DOHH2 (cell line): ENCODE measurements around the gene GDAP2.

ENCODE experiments used
- H3F3A ChIP-seq: fragments of 200-600 bp; sonication (generic), shearing (Covaris generic); 2 replicates; pipeline ENCODE4 v1.6.0; 2016; ENCODE audit warnings: antibody characterized with exemption, mild to moderate bottlenecking; ENCODE audit not compliant: control insufficient read depth, insufficient read depth
- H3K27ac ChIP-seq: fragments of 200-600 bp; sonication (generic); 2 replicates; pipeline ENCODE4 v1.5.1; 2014; ENCODE audit warnings: low read depth, mild to moderate bottlenecking, low read length, moderate library complexity
- H3K27me3 ChIP-seq: fragments of 200-600 bp; sonication (generic); 2 replicates; pipeline ENCODE4 v1.6.1; 2014; ENCODE audit warnings: mild to moderate bottlenecking, low read length, mixed read lengths; ENCODE audit not compliant: control insufficient read depth
- H3K36me3 ChIP-seq: fragments of 200-600 bp; sonication (generic); 2 replicates; pipeline ENCODE4 v1.6.1; 2014; ENCODE audit warnings: mild to moderate bottlenecking, low read length, moderate library complexity, mixed read lengths; ENCODE audit not compliant: control insufficient read depth
- H3K4me1 ChIP-seq: fragments of 200-600 bp; sonication (generic); 2 replicates; pipeline ENCODE4 v1.6.1; 2014; ENCODE audit warnings: mild to moderate bottlenecking, low read length, mixed read lengths; ENCODE audit not compliant: control insufficient read depth
- H3K4me2 ChIP-seq: fragments of 200-600 bp; sonication (generic); 2 replicates; pipeline ENCODE4 v1.6.0; 2014; ENCODE audit warnings: mild to moderate bottlenecking, low read length, moderate library complexity
- H3K4me3 ChIP-seq: fragments of 200-600 bp; sonication (generic); 2 replicates; pipeline ENCODE4 v1.5.1; 2014; ENCODE audit warnings: mild to moderate bottlenecking, low read length, mixed read lengths
- H3K79me2 ChIP-seq: fragments of 200-600 bp; sonication (generic); 2 replicates; pipeline ENCODE4 v1.6.1; 2014; ENCODE audit warnings: mild to moderate bottlenecking, low read length, mixed read lengths; ENCODE audit not compliant: control insufficient read depth
- H3K9me2 ChIP-seq: fragments of 200-600 bp; sonication (generic); replicated peaks from 2 replicates; pipeline ENCODE4 v1.6.1; 2014; ENCODE audit warnings: mild to moderate bottlenecking, low read length, mixed read lengths; ENCODE audit not compliant: control insufficient read depth
- H3K9me3 ChIP-seq: fragments of 200-600 bp; sonication (generic); 2 replicates; pipeline ENCODE4 v1.6.1; 2014; ENCODE audit warnings: antibody characterized with exemption, low read length, mixed read lengths; ENCODE audit not compliant: control insufficient read depth, insufficient read depth
- H4K20me1 ChIP-seq: fragments of 200-600 bp; sonication (generic); 2 replicates; pipeline ENCODE4 v1.6.0; 2014; ENCODE audit warnings: low read depth, mild to moderate bottlenecking, antibody characterized with exemption, low read length, moderate library complexity; ENCODE audit not compliant: control insufficient read depth, insufficient read depth
- EZH2phosphoT487 ChIP-seq: fragments of 200-600 bp; sonication (generic); IDR thresholded peaks from 2 replicates; pipeline ENCODE4 v1.6.1; 2017; ENCODE audit warnings: borderline replicate concordance, mild to moderate bottlenecking, antibody characterized with exemption, low read length, moderate library complexity, mixed read lengths
- TF ChIP-seq, protein P1 (sequence below): fragments of 200-600 bp; sonication (generic); IDR thresholded peaks from one replicate; pipeline ENCODE4 v1.5.1; 2014; ENCODE audit warnings: antibody characterized with exemption, mild to moderate bottlenecking, low read depth, low read length; ENCODE audit not compliant: poor library complexity, severe bottlenecking

GDAP2 gene

DNA sequence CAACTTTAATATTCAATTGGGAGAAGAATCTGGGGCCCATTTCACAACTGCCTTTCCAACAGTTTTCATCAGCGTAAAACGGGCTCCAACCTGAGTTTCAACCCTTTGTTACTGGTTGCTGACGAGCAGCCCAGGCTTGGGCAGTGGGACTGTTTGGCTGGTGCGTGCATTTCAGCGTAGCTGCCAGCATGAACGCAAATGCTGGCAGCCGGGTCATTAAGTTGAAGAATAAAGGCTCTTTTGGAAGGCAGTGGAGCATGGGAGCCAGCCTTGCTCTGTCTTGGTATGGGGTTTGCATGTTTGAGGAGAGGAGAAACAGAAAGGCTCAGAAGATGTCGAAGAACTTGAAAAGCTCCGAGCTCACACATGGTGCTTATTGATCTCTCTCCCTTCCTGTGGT lies 40.8 kb upstream of the GDAP2 start:
- Histone ChIP-seq H3K79me2 (no peaks in the 10 kb centered on the region), H3F3A (no peaks in the 10 kb centered on the region), H3K27me3 (peaks cover 8% of the 10 kb centered on the region), H3K4me3 (no peak overlapping the region), H4K20me1 (no peaks in the 10 kb centered on the region), H3K36me3 (no peaks in the 10 kb centered on the region), H3K4me1 (no peaks in the 10 kb centered on the region), H3K9me2 (no peaks in the 10 kb centered on the region), H3K9me3 (no peaks in the 10 kb centered on the region), H3K4me2 (no peak overlapping the region), H3K27ac (no peak overlapping the region)
- TF ChIP-seq EZH2phosphoT487: no peak
- TF ChIP-seq, protein P1, sequence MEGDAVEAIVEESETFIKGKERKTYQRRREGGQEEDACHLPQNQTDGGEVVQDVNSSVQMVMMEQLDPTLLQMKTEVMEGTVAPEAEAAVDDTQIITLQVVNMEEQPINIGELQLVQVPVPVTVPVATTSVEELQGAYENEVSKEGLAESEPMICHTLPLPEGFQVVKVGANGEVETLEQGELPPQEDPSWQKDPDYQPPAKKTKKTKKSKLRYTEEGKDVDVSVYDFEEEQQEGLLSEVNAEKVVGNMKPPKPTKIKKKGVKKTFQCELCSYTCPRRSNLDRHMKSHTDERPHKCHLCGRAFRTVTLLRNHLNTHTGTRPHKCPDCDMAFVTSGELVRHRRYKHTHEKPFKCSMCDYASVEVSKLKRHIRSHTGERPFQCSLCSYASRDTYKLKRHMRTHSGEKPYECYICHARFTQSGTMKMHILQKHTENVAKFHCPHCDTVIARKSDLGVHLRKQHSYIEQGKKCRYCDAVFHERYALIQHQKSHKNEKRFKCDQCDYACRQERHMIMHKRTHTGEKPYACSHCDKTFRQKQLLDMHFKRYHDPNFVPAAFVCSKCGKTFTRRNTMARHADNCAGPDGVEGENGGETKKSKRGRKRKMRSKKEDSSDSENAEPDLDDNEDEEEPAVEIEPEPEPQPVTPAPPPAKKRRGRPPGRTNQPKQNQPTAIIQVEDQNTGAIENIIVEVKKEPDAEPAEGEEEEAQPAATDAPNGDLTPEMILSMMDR: no peak

DNA sequence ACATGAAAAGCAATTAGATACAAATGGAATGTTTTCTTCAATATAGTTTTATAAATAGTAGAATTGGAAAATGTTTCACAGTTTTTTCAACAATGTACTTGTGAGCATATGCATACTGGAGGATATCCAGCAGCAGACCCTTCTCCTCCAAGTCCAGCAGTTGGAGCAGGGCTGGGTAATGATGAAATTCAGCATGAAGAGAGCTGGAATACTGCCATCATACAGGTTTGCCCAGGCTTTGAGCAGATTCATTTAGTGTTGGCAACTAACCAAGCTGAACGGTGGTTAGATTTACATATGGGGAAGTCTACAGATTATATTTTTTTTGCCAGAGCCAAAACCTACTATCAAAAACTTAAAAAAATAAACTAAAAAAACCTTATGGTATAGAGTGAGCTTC lies 38.5 kb upstream of the GDAP2 start:
- H3K36me3 ChIP-seq: peaks cover under 1% of the 10 kb centered on the region; the same call in 1 of the 2 replicates
- no peaks in the 10 kb centered on the region for H4K20me1 ChIP-seq
- H3K4me3 ChIP-seq: no peak overlapping the region
- H3K9me2 ChIP-seq: no peaks in the 10 kb centered on the region
- peaks cover under 1% of the 10 kb centered on the region; the same call in 1 of the 2 replicates for H3K27me3 ChIP-seq
- no peaks in the 10 kb centered on the region for H3K9me3 ChIP-seq
- H3K27ac ChIP-seq: no peak overlapping the region
- no peak for TF ChIP-seq EZH2phosphoT487
- TF ChIP-seq, protein P1: no peak
- H3F3A ChIP-seq: no peaks in the 10 kb centered on the region
- no peaks in the 10 kb centered on the region for H3K79me2 ChIP-seq
- H3K4me2 ChIP-seq: no peak overlapping the region
- H3K4me1 ChIP-seq: no peaks in the 10 kb centered on the region

DNA sequence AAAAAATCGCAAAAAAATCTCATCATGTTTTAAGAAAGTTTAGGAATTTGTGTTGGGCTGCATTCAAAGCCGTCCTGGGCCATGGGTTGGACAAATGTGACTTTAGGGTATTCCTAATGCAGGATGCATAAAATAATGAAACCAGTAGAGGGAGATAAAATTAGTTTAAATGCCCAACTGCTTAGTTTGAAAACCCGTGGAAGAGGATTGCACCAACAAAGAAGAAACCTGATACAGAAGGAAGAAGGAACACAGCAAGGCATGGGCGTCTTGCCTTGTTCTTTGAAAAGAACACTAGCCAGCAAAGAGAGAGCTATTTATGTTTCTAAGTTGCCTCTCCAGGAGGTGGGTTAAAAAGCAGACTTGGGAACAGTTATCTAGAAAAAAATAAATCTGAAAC lies 38.1 kb upstream of the GDAP2 start:
- Histone ChIP-seq H3K79me2 (no peaks in the 10 kb centered on the region), H3K9me2 (no peaks in the 10 kb centered on the region), H3K4me3 (no peak overlapping the region), H3K27ac (no peak overlapping the region), H3F3A (no peaks in the 10 kb centered on the region), H3K4me1 (no peaks in the 10 kb centered on the region), H3K36me3 (peaks cover 5% of the 10 kb centered on the region; the same call in 1 of the 2 replicates), H3K27me3 (no peaks in the 10 kb centered on the region; the same call in 1 of the 2 replicates), H3K9me3 (no peaks in the 10 kb centered on the region), H3K4me2 (no peak overlapping the region), H4K20me1 (no peaks in the 10 kb centered on the region)
- TF ChIP-seq, protein P1: no peak
- no peak for TF ChIP-seq EZH2phosphoT487
